NCI-H187 (cell line): Measurements from ENCODE around the gene NUP210L.
"Not testable (repeated sequence)": the region's sequence is repeated elsewhere in the genome, so short reads cannot be mapped to it uniquely, and the experiment has no call there.

Experiments used
- DNase-seq, 2 experiments: peaks; one replicate each; lab custom pipeline; 2025; lab: John Stamatoyannopoulos, UW

NUP210L gene

DNA sequence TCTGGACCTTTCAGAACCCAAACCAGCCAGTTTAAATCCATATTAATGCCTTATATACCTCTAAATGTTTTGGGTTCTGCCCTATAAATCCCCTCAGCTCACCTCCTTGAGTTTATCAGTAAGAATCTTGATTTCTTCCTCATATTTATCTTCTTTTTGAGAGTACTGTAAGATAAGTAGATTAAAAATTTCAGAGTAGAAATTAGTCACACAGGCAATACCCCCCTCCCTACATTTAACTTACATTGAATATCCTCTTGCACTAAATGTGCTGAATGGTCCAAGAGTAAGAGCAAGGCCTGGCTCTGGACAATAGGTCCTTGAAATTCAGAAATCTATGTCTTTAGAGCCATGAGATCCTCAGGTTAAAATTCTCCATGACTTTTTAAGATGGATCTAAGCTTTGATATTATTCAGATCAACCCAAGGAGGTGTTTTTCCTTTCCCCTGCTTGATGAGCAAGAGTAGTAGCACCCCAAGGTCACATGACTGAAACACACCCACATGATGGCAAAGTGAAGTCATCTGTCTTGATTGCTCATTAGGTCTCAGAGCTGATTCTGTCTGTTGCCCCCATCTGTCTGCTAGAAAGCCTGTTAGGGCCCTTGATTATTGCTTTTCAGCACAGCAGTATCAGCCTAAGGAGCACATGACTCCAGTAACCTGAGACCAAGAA is 15.8 kb upstream of the NUP210L start:
- DNase-seq = no peak

DNA sequence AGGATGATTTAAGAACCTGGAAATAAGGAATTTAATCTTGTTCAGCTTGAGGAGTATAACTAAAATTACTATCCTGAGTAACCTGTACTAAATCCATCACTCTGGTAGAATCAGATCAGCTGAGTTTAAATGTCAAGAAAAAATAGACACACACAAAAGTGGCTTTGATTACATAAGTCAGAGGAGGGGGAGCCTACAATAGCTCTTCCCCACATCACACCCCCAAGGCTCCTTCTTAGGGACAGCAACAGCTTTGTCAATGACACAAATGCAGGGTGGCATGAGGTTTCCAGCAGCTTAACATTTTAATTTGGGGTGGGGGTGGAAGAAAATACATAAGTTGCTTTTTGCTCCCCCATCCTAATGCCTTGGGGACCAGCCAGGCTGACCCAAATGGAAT is 12.6 kb upstream of the NUP210L start:
- DNase-seq = no peak

DNA sequence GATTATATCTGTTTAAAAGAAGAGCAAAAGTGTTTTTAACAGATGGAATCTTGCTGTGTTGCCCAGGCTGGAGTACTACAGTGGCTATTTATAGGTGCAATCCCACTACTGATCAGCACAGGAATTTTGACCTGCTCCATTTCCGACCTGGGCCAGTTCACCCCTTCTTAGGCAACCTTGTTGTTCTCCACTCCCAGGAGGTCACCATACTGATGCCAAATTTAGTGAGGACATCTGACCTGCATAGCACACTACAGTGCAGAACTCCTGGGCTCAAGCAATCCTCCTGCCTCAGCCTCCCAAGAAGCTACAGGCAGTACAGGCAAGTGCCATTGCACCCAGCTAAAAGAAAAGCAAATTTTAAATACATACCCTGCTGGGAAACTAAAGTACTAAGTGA is 11.3 kb upstream of the NUP210L start:
- no peak for DNase-seq

DNA sequence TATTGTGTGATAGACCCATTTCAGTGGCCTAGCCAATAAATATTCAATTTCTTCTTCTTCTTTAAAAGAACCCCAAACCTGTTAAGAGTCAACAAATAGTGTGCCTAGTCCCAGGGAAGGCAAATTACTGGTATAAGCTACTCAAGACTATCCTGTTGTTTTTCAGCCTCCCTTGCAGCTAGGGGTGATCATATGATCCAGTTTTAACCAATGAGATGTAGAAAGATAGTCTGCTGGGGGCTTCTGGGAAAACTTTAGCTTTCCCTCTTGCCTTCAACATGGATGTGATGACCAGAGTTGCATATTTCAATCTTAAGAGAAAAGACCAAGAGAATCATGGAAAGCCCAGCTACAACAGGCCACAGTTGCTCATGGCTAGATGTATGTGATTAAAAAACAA is 4.7 kb upstream of the NUP210L start:
- no peak for DNase-seq

DNA sequence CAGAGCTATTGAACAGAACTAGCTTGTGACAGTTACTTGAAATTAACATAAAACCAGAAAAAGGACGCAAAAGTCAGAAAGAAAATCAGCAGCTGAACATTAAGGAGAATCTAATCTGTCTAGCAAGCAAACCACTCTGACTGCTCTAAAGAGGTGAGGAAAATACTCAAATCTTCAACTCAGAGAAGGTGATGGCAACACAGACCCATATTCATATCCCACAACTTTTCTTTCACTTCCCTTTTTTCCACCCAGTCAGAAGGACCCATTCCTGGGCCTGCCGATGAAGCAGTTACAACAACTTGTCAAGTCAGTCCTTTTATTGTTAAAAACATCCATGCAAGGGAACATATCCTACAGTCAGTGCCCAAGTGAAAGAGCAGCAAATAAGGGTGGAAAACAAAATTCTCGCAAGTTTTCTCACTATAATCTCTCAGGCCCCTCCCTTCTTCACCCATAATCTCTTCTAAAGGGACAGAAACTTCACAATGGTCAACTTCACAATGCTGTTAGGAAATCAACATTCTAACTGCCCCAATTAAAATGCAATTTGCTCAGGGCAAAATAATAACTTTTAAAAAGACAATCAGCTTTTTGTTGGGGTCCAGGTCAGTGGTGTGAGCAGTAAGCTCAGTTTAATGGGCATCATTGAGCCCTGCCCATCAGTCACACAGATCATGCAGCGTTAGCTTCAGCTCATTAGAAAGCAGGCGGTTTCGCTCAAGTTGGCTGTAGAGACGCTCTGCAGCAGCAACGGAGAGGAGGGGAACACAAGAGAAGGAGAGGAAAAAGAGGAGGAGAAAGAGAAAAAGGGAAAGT is 3.6 kb upstream of the NUP210L start:
- DNase-seq = no peak

DNA sequence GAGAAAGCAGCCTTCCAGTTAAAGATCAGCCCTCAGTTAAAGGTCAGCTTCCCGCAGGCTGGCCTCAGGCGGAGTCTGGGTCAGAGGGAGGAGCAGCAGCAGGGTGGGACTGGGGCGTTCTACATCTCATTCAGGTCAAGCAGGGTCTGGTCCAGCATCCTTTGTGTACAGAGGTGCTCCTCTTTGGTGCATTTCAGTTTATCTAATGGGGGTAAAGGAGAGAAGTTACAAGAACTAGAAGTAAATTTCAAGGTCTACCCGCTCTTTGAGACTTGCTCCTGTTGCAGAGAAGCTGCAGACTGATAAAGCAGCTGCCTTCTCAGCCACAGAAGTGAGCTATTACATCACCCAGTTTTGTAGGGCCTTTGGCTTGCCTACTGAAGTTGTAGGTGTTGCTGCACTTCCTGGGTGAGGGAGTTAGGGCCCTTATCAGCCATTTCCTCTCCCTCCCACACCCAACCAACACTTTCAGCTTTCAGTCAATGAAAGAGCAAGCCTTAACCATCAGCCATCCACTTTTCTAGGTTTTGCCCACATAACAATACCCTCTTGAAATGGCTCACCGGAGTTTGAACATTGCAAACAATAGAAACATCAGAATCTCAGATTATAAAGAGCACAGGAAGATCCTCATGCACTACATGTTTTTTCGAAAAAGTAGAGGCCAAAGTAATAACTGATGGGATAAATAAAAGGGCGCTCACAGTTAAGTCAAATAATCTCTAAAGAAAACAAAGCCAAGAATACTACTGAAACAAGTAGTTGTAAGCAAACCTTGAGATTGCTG is 2.8 kb upstream of the NUP210L start:
- no peak for DNase-seq

DNA sequence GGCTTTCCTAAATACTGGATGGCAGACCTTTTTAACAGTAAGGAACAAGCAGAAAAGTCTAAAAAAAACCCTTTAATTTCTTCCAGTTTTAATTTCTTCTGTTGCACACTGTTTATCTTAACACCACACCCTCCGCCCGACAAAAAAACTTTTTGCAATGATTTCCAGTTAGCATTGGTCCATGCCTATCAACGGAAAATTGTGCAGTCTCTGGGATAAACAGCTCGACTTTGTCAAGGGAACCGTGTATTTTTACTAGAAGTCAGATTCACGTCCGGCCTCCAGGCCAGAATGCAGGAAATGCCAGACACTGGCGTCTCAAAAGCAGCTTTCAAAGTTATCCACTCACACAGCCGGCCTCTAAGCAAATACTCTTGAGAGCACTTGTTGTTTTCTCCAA is 378 bp upstream of the NUP210L start:
- no peak for DNase-seq

DNA sequence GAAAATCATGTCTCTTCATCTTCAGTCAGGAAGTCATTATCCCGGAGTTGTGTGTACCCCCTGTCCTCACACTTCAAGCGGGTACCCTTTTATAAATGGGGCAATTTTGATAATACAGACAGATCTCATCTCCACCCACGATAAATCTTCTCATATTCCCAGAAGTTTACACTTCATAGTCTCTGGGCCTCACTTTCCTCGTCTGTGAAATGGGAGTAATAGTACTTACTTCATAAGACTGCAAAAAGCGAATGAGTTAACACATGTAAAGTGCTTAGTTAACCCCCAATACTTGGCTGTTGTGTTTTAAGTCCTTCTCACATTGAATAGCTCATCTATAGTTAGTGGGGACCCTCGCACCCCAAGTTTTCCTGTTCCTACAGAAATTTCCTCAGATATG is 820 bp downstream of the NUP210L start:
- DNase-seq = no peak

DNA sequence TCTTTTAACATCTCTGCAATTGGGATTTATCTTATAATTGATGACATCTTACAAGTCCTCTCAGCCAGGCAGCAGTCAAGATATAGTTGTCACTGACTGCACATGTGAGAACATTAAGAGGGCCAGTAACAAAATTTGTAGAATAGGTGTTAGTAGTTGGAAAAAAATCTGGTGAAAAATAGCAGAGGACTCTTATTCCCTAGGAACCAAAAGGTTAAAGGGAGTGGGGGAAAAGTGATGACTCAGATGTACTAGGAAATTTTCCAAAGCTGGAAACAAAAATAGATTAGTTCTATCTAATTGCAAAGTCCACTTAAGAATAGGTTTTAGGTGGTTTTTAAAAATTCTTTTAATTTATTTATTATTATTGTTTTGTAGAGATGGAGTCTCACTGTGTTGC is 3.6 kb downstream of the NUP210L start:
- no peak for DNase-seq

DNA sequence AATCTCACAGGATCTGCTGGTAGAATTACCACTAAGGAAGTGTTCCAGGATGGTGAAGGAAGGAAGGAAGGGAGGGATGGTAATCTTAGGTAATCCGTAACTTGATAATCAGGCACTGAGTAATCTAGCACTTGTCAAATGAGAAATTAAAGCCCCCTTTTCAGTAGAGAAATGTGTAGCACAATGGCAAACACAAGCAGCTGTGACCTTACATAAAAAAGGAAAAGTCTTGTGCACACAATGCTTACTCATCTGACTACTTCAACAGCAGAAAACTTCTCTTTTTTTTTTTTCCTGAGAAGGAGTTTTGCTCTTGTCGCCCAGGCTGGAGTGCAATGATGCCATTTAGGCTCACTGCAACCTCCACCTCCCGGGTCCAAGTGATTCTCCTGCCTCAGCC is 6.1 kb downstream of the NUP210L start:
- no peak for DNase-seq

DNA sequence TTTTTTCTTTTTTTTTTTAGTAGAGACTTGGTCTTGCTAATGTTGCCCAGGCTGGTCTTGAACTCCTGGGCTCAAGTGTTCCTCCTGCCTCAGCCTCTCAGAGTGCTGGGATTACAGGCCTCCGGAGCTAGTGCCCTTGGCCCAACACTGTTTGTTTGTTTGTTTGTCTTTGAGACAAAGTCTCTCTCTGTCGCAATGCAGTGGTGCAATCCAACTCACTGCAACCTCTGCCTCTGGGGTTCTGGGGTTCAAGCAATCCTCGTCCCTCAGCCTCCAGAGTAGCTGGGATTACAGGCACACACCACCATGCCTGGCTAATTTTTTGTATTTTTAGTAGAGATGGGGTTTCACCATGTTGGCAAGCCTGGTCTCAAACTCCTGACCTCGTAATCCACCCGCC is 7.4 kb downstream of the NUP210L start:
- DNase-seq = not testable (repeated sequence)

DNA sequence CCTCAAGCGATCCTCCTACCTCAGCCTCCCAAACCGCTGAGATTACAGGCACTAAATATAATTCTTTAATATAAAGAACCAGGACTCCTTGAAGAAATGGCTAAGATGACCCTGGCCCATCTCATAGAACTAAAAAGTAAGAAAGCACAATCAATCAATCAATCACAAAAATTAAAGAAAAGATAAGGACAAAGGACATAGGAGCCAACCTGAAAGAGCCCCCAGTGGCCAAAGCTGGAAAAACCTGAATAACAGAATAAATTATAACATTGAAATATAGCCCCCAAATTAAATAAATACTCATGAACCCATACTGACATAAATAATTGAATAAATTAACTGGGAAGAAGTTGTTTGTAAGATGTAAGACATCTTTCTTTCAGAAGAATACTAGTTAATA is 8.9 kb downstream of the NUP210L start:
- DNase-seq = no peak

DNA sequence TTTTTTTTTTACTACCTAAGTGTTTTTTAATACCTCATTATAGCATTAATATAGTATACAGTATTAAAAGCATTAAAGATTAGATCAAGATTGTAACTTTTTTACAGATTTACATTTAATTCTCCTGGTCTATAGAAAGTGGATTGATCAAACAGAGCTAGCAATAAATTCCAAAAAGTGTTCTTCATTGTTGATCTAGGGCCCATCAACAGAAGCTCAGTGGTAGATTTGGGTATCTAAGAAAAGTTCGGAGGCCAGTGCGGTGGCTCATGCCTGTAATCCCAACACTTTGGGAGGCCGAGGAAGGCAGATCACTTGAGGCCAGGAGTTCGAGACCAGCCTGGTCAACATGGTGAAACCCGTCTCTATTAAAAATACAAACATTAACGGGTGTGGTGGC is 12.5 kb downstream of the NUP210L start:
- DNase-seq = no peak

DNA sequence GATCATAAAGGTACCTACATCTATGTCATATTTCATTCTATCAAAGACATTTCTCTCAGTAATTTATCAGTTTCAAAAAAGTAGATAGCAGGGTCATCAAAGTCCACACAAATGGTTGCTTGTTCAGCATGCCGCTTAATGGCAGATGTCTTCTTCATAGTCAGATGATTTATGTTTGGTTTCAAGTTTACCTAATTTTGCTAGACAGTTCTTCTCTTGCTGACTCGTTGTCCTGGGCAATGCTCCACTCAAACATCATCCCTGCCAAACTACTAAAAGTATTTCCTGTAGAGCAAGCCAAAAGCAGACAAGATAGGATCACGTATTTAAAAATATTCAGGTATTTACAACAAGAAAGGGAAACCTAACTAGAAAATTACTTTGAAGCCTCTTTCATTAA is 13.6 kb downstream of the NUP210L start:
- no peak for DNase-seq

DNA sequence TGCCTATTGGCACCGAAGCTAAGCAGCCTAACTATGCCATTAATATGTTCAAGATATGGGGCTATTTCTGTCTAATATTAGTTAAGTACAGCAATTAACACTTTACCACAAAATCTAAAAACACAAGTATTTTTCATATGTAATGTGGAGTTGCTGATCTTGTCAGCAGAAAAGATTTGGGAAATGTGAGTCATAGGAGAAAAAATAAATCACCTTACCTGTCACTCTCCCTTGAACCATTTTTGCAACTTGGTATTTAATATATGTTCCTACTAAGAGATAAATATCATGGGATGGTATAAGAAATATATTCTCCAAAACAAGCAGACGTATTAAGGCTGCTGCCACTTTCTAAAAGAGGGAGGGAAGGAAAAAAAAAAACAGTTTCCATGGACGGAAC is 17.0 kb downstream of the NUP210L start:
- no peak for DNase-seq

DNA sequence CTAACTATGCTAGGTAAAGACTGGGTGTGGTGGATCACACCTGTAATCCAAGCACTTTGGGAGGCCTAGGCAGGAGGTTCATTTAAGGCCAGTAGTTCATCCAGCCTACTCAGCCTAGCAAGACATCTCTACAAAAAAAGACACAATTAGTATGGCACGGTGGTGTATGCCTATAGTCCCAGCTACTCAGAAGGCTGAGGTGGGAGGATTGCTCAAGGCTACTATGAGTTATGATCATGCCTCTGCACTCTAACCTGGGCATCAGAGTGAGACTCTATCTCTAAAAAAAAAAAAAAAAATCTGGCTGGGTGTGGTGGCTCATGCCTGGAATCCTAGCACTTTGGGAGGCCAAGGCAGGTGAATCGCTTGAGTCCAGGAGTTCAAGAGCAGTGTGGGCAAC is 21.6 kb downstream of the NUP210L start:
- DNase-seq = no peak

DNA sequence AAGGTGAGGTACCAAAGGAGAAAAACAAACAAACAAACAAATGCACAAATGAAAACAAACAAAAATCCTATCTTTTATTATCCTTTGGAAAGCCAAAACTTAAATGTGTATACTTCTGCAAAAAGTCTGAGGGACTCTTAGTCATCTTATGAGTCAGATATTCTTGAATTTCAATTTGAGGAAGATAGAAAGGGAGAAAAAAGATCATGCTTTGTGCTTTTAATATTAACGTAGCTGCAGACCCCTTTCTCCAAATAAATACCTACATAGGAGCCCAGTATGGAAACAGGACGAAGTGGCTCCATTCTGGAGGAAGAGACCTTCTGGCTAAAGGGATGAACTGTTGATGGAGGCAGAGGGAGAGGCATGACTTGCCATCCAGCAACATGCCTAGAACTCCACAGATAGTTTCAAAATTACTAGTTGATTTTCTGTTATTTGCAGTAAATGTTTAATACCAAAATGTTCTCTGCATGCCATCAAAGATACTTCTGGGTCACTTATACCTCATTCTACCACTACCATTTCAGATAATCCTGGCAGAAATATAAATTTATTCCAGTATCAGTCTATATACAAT is 25.4 kb downstream of the NUP210L start:
- no peak for DNase-seq

DNA sequence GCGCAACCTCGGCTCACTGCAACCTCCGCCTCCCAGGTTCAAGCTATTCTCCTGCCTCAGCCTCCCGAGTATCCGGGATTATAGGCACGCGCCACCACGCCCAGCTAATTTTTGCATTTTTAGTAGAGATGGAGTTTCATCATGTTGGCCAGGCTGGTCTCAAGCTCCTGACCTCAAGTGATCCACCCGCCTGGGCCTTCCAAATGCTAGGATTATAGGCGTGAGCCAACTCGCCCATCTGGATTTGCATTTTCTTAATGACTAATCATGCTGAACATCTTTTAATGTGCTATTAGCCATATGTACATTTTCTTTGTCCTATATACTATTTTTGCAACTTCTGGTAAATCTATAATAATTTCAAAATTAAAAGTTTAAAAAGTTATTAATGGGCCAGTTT is 31.7 kb downstream of the NUP210L start:
- not testable (repeated sequence) for DNase-seq

DNA sequence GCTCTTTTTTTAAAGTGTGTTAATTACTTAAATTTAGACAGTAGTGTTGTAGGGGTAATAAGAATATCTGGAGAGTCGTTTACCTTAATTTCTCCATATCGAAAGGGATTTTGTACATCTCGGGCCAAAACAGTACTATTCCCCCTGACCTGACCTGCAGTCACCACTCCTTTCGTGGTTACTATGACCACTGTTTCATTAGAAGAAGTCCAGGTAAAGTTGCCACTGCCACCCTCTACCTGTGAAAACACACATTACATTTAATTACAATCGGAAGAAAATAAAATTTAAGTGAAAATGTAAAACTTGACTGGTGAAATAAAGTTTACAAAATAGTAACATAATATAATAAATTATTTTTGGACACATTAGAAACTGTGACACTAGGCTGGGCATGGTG is 37.2 kb downstream of the NUP210L start:
- DNase-seq = no peak

DNA sequence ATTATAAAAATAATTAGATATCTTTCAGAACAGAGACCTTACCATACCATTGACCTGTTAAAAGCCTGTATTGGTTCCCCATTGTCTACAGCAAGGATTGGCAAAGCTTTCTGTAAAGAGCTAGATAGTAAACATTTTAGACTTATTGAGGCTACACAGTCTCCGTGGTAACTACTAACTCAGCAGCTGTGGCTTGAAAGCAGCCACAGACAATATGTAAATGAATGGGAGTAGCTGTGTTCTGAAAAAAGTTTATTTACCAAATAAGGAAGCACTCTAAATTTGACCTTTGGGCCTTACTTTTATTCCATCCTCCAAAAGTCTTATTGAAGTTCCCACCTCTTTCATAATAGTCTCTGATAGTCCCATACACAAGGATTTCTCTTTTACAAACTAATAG is 39.7 kb downstream of the NUP210L start:
- no peak for DNase-seq

DNA sequence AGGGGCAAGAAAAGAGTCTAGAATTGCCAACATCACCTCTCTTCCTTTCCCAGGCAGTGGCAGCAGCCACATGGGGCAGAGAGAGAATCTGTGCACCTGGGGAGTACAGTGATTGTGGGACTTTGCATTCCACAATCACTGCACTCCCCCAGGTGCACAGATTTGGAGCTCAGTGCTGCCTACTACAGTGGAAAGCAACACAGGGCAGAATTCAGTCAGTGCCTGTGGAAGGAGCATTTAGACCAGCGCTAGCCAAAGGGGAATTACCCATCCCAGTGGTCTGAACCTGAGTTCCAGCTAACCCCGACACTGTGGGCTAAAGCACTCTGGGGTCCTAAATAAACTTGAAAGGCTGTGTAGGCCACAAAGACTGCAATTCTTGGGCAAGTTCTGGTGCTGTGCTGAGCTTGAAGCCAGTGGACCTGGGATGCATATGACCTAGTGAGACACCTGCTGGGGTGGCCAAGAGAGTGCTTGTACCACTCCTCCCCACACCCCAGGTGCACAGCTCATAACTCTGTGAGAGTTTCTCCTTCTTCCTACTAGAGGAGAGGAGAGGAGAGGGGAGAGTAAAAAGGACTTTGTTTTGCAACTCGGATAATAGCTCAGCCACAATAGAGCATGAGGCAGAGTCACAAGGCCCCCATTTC is 50.3 kb downstream of the NUP210L start:
- DNase-seq = no peak

DNA sequence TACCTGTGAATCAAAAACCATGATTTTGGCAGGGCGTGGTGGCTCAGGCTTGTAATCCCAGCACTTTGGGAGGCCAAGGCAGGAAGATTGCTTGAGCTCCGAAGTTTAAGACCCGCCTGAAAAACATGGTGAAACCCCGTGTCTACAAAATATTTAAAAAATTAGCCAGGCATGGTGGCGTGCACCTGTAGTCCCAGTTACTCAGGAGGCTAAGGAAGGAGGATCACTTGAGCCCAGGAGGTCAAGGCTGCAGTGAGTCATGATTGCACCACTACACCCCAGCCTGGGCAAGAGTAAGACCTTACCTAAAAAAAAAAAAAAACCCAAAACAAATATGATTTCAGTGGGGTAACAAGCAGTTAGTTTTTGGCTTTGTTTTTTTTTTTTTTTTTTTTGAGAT is 54.7 kb downstream of the NUP210L start:
- DNase-seq = not testable (repeated sequence)
